CD4-positive, alpha-beta T cell treated with Interleukin-6 at 100 ng/mL for 8 hours (primary cell): ENCODE results near the gene DMTF1.

Source experiments
- DNase-seq: peaks from one replicate; pipeline ENCODE4 v3.0.0-alpha.2; 2020; ENCODE audit warnings: mixed read lengths, low spot score

Gene DMTF1

GRCh38 chr7:87147500-87147899, 4.8 kb upstream of the DMTF1 start:
- no peak for DNase-seq

- no peak for DNase-seq
Observed at GRCh38 chr7:87148332-87148955, 3.8 kb upstream of the DMTF1 start.

GRCh38 chr7:87151002-87151728, 1.1 kb upstream of the DMTF1 start:
- no peak for DNase-seq

- no peak for DNase-seq
Observed at GRCh38 chr7:87151729-87152111, 533 bp upstream of the DMTF1 start.

GRCh38 chr7:87152897-87153641, 816 bp downstream of the DMTF1 start:
- DNase-seq: peak; percentile 1

- DNase-seq: no peak
Observed at GRCh38 chr7:87154166-87154565, 1.9 kb downstream of the DMTF1 start.

GRCh38 chr7:87154569-87154968, 2.3 kb downstream of the DMTF1 start:
- DNase-seq: no peak

GRCh38 chr7:87155788-87156187, 3.5 kb downstream of the DMTF1 start:
- no peak for DNase-seq

GRCh38 chr7:87156709-87157108, 4.5 kb downstream of the DMTF1 start:
- no peak for DNase-seq

- no peak for DNase-seq
Observed at GRCh38 chr7:87159538-87159937, 7.3 kb downstream of the DMTF1 start.

GRCh38 chr7:87164433-87164832, 12.2 kb downstream of the DMTF1 start:
- DNase-seq: no peak

- DNase-seq: no peak
Observed at GRCh38 chr7:87170828-87171227, 18.6 kb downstream of the DMTF1 start.

- DNase-seq: no peak
Observed at GRCh38 chr7:87171282-87171934, 19.2 kb downstream of the DMTF1 start.

GRCh38 chr7:87173471-87173870, 21.2 kb downstream of the DMTF1 start:
- DNase-seq: no peak

GRCh38 chr7:87178320-87178719, 26.1 kb downstream of the DMTF1 start:
- no peak for DNase-seq

- no peak for DNase-seq
Observed at GRCh38 chr7:87179180-87179579, 26.9 kb downstream of the DMTF1 start.

GRCh38 chr7:87187120-87187519, 34.9 kb downstream of the DMTF1 start:
- no peak for DNase-seq

GRCh38 chr7:87188930-87189329, 36.7 kb downstream of the DMTF1 start:
- no peak for DNase-seq

GRCh38 chr7:87190783-87191182, 38.5 kb downstream of the DMTF1 start:
- DNase-seq: no peak

- no peak for DNase-seq
Observed at GRCh38 chr7:87192784-87193487, 40.7 kb downstream of the DMTF1 start.

- no peak for DNase-seq
Observed at GRCh38 chr7:87193912-87194311, 41.7 kb downstream of the DMTF1 start.

- DNase-seq: no peak
Observed at GRCh38 chr7:87199241-87199640, 47.0 kb downstream of the DMTF1 start.
